HepG2 (cell line): ENCODE data around the gene RBBP8. TPM values are rescaled to one million over a fixed set of nuclear protein-coding genes. Genes with fewer than 3 reads are reported as not detected.
A peak's percentile ranks its signal among the peaks of the same experiment; 100 is the strongest.

Source experiments
- AFF4 ChIP-seq: sonication (generic); formaldehyde crosslinking; IDR thresholded peaks from 2 replicates; pipeline ENCODE4 v1.4.0; 2020; ENCODE audit warnings: missing genetic modification reagents
- BORCS8-MEF2B ChIP-seq: sonication (generic); formaldehyde crosslinking; IDR thresholded peaks from 2 replicates; pipeline ENCODE4 v1.8.0; 2022; ENCODE audit warnings: mild to moderate bottlenecking, missing genetic modification reagents
- GLI4 ChIP-seq: sonication (generic); formaldehyde crosslinking; IDR thresholded peaks from 2 replicates; pipeline ENCODE4 v1.5.1; 2020; ENCODE audit warnings: missing genetic modification reagents, mild to moderate bottlenecking, moderate library complexity, borderline replicate concordance
- HNF4A ChIP-seq: sonication (generic); formaldehyde crosslinking; IDR thresholded peaks from 2 replicates; pipeline ENCODE4 v1.4.0; 2020; ENCODE audit warnings: missing genetic modification reagents
- HOXA5 ChIP-seq: sonication (generic); formaldehyde crosslinking; IDR thresholded peaks from 2 replicates; pipeline ENCODE4 v1.4.0; 2020; ENCODE audit warnings: missing genetic modification reagents
- IRF9 ChIP-seq: sonication (generic); formaldehyde crosslinking; IDR thresholded peaks from 2 replicates; pipeline ENCODE4 v1.8.0; 2022; ENCODE audit warnings: missing genetic modification reagents, mild to moderate bottlenecking, borderline replicate concordance
- MIXL1 ChIP-seq: IDR thresholded peaks from 2 replicates; pipeline ENCODE4 v1.6.1; 2016
- POLR2G ChIP-seq: fragments of 200-400 bp; formaldehyde crosslinking; IDR thresholded peaks from 2 replicates; pipeline ENCODE4 v1.6.1; 2018; ENCODE audit warnings: mild to moderate bottlenecking, low read depth, low read length, moderate library complexity
- RELA ChIP-seq: sonication (generic); formaldehyde crosslinking; IDR thresholded peaks from 2 replicates; pipeline ENCODE4 v1.4.0; 2020; ENCODE audit warnings: missing genetic modification reagents
- SAP130 ChIP-seq: IDR thresholded peaks from 2 replicates; pipeline ENCODE4 v1.6.1; 2016; ENCODE audit warnings: low read depth
- SMAD1 ChIP-seq: sonication (generic); formaldehyde crosslinking; IDR thresholded peaks from 2 replicates; pipeline ENCODE4 v1.4.0; 2020; ENCODE audit warnings: missing genetic modification reagents, low read depth, mild to moderate bottlenecking, borderline replicate concordance
- THAP7 ChIP-seq: sonication (generic); formaldehyde crosslinking; IDR thresholded peaks from 2 replicates; pipeline ENCODE4 v1.8.1; 2023; ENCODE audit warnings: mild to moderate bottlenecking, missing genetic modification reagents
- ZNF281 ChIP-seq: sonication (generic); formaldehyde crosslinking; IDR thresholded peaks from 2 replicates; pipeline ENCODE4 v1.4.0; 2020; ENCODE audit warnings: missing genetic modification reagents, borderline replicate concordance
- ZNF382 ChIP-seq: sonication (generic); formaldehyde crosslinking; IDR thresholded peaks from 2 replicates; pipeline ENCODE4 v1.5.0; 2020; ENCODE audit warnings: missing genetic modification reagents, mild to moderate bottlenecking, borderline replicate concordance
- ZNF552 ChIP-seq: sonication (generic); formaldehyde crosslinking; IDR thresholded peaks from 2 replicates; pipeline ENCODE4 v1.9.0; 2022; ENCODE audit warnings: missing genetic modification reagents, mild to moderate bottlenecking, borderline replicate concordance
- ZNF639 ChIP-seq: conservative IDR thresholded peaks from 2 replicates; pipeline ENCODE4 v1.6.1; 2018; ENCODE audit warnings: missing genetic modification reagents
- polyA plus RNA-seq, 8 experiments: library from polyadenylated mRNA; depleted of rRNA in 3 of 8; stranded (reverse) in 7 of 8; unstranded in 1 of 8; fragments of >200 nt; fragmentation: Illumina TruSeq in 4 of 8; extraction: Trizol in 4 of 8; gene quantifications; 2 replicates each; pipeline versions ENCODE4 v1.2.1 to v1.2.3, GENCODE V29; 2011 to 2016; ENCODE audit warnings: low read depth in 4 of 8, missing spikeins in 1 of 8, mixed read lengths in 1 of 8; ENCODE audit not compliant: insufficient read depth in 1 of 8
- total RNA-seq, 5 experiments: library from RNA; depleted of rRNA; stranded (reverse); fragments of >200 nt; fragmentation: Illumina TruSeq; extraction: Trizol; gene quantifications; 2 replicates each; pipeline ENCODE4 v1.2.3, GENCODE V29; 2016; ENCODE audit warnings: low read depth in 1 of 5

Gene RBBP8
- total and polyA plus RNA-seq, 2 of the 13 experiments (the other 11 are each of a cell fraction or from before 2014, with no cell fraction given) = 14.2 to 47.4 TPM

- TF ChIP-seq SMAD1 (CRISPR knock-in tag) (no peak; the same call in 1 of the 2 replicates), IRF9 (peak; percentile 72), AFF4 (CRISPR knock-in tag) (no peak), POLR2G (peak; percentile 94), HNF4A (CRISPR knock-in tag) (no peak), ZNF639 (CRISPR knock-in tag) (0 out of 2 replicates have a peak, but pooled peaks have one; percentile 24), HOXA5 (CRISPR knock-in tag) (no peak), MIXL1 (CRISPR knock-in tag) (0 out of 2 replicates have a peak, but pooled peaks have one; percentile 10), GLI4 (CRISPR knock-in tag) (peak; percentile 58; the same call in 1 of the 2 replicates), RELA (no peak), SAP130 (CRISPR knock-in tag) (peak; percentile 90), THAP7 (CRISPR knock-in tag) (peak; percentile 85; the same call in 1 of the 2 replicates), ZNF382 (CRISPR knock-in tag) (no peak), BORCS8-MEF2B (CRISPR knock-in tag) (peak; percentile 12; the same call in 1 of the 2 replicates), ZNF552 (0 out of 2 replicates have a peak, but pooled peaks have one; percentile 57), ZNF281 (CRISPR knock-in tag) (no peak)
These were observed at the start of gene RBBP8 (continued) for GRCh38 chr18:22933206-22933965.
